GM19395 (cell line): ENCODE results near the gene ADGRE1.

Experiments
- ATAC-seq: cut with Tn5 transposase; IDR thresholded peaks from one replicate; pipeline ENCODE4 v1.9.1; 2021; ENCODE audit warnings: mild to moderate bottlenecking, moderate library complexity; ENCODE audit not compliant: unreplicated experiment

The ADGRE1 gene

GRCh38 chr19:6873708-6874431 is 13.5 kb upstream of the ADGRE1 start:
- no peak for ATAC-seq

- no peak for ATAC-seq
These were observed 12.2 kb upstream of the ADGRE1 start for GRCh38 chr19:6875218-6875617.

GRCh38 chr19:6876748-6877147 is 10.6 kb upstream of the ADGRE1 start:
- no peak for ATAC-seq

- no peak for ATAC-seq
These were observed 9.6 kb upstream of the ADGRE1 start for GRCh38 chr19:6877766-6878165.

- no peak for ATAC-seq
These were observed 992 bp upstream of the ADGRE1 start for GRCh38 chr19:6886277-6886897.

- ATAC-seq: no peak
These were observed 1.6 kb downstream of the ADGRE1 start for GRCh38 chr19:6888967-6889366.

GRCh38 chr19:6890401-6890913 is 3.1 kb downstream of the ADGRE1 start:
- ATAC-seq: no peak

GRCh38 chr19:6890938-6891337 is 3.6 kb downstream of the ADGRE1 start:
- ATAC-seq: no peak

- no peak for ATAC-seq
These were observed 4.5 kb downstream of the ADGRE1 start for GRCh38 chr19:6891761-6892385.

- ATAC-seq: no peak
These were observed 6.9 kb downstream of the ADGRE1 start for GRCh38 chr19:6894313-6894712.

GRCh38 chr19:6903446-6903845 is 16.1 kb downstream of the ADGRE1 start:
- no peak for ATAC-seq

GRCh38 chr19:6906559-6907060 is 19.2 kb downstream of the ADGRE1 start:
- ATAC-seq: no peak

GRCh38 chr19:6911523-6911922 is 24.1 kb downstream of the ADGRE1 start:
- no peak for ATAC-seq

GRCh38 chr19:6914321-6914720 is 26.9 kb downstream of the ADGRE1 start:
- ATAC-seq: no peak

GRCh38 chr19:6916952-6917351 is 29.6 kb downstream of the ADGRE1 start:
- no peak for ATAC-seq

- ATAC-seq: no peak
These were observed 38.0 kb downstream of the ADGRE1 start for GRCh38 chr19:6925386-6925785.

GRCh38 chr19:6925801-6926751 is 38.7 kb downstream of the ADGRE1 start:
- ATAC-seq: no peak

GRCh38 chr19:6930190-6930589 is 42.8 kb downstream of the ADGRE1 start:
- ATAC-seq: no peak

- no peak for ATAC-seq
These were observed 47.7 kb downstream of the ADGRE1 start for GRCh38 chr19:6935069-6935468.

- no peak for ATAC-seq
These were observed 48.2 kb downstream of the ADGRE1 start for GRCh38 chr19:6935618-6936017.

- no peak for ATAC-seq
These were observed 58.4 kb downstream of the ADGRE1 start for GRCh38 chr19:6945733-6946132.
